IMR-90 (cell line): ENCODE measurements around the gene GRID2IP. TPM values are rescaled to one million over a fixed set of nuclear protein-coding genes. Genes with fewer than 3 reads are reported as not detected.

Experiments used
- ATAC-seq: fragments of 200-7000 bp; cut with Tn5 transposase; 2 replicates; pipeline ENCODE4 v1.9.1; 2020; ENCODE audit warnings: low read depth, mild to moderate bottlenecking, moderate library complexity
- BruUV-seq: library from RNA; stranded (reverse); fragments of 400-500 nt; replicated peaks from 2 replicates; lab custom pipeline; 2021; lab: Mats Ljungman, UMichigan
- CTCF ChIA-PET: fragments of 300-600 bp; formaldehyde crosslinking; extraction: SDS; loops from one replicate; lab custom pipeline; 2021; ENCODE audit warnings: antibody characterized with exemption; lab: Yijun Ruan, JAX
- POLR2A ChIA-PET: fragments of 300-600 bp; sonication (Branson Sonifier 250); formaldehyde crosslinking; loops from one replicate; lab custom pipeline; 2022; ENCODE audit warnings: antibody characterized with exemption; ENCODE audit not compliant: unreplicated experiment; lab: Charles Lee
- DNase-seq: peaks from one replicate; pipeline ENCODE4 v3.0.0; 2013
- H2AFZ ChIP-seq: replicated peaks from 2 replicates; pipeline ENCODE3; 2013; ENCODE audit warnings: low read length, mild to moderate bottlenecking; ENCODE audit not compliant: poor library complexity
- H2AK5ac ChIP-seq: 2 replicates; pipeline ENCODE4 v1.6.1; 2013; ENCODE audit warnings: low read depth, low read length, inconsistent platforms
- H2AK9ac ChIP-seq: replicated peaks from 2 replicates; pipeline ENCODE3; 2013; ENCODE audit warnings: mild to moderate bottlenecking, low read depth, low read length, moderate library complexity; ENCODE audit not compliant: poor library complexity
- H2BK120ac ChIP-seq: 2 replicates; pipeline ENCODE4 v1.6.1; 2013; ENCODE audit warnings: low read depth, low read length, inconsistent platforms
- H2BK15ac ChIP-seq: 3 replicates; pipeline ENCODE4 v1.6.1; 2013; ENCODE audit warnings: low read depth, low read length, inconsistent platforms
- H2BK20ac ChIP-seq: 2 replicates; pipeline ENCODE4 v1.6.1; 2013; ENCODE audit warnings: low read depth, mild to moderate bottlenecking, inconsistent platforms, low read length, moderate library complexity
- H2BK5ac ChIP-seq: 2 replicates; pipeline ENCODE4 v1.6.1; 2013; ENCODE audit warnings: mild to moderate bottlenecking, low read depth, low read length, inconsistent platforms; ENCODE audit not compliant: poor library complexity, severe bottlenecking
- H3K14ac ChIP-seq: replicated peaks from 2 replicates; pipeline ENCODE4 v1.6.1; 2013; ENCODE audit warnings: low read depth, low read length, inconsistent platforms
- H3K18ac ChIP-seq: 2 replicates; pipeline ENCODE4 v1.6.1; 2013; ENCODE audit warnings: low read depth, low read length, control low read depth
- H3K23ac ChIP-seq: 2 replicates; pipeline ENCODE4 v1.6.1; 2013; ENCODE audit warnings: low read depth, low read length, inconsistent platforms
- H3K27ac ChIP-seq: 2 replicates; pipeline ENCODE4 v1.5.1; 2013; ENCODE audit warnings: mild to moderate bottlenecking, control low read depth, low read length; ENCODE audit not compliant: insufficient read depth
- H3K27me3 ChIP-seq: 2 replicates; pipeline ENCODE4 v1.6.1; 2013; ENCODE audit warnings: low read length; ENCODE audit not compliant: control insufficient read depth, insufficient read depth
- H3K36me3 ChIP-seq: 2 replicates; pipeline ENCODE4 v1.6.1; 2013; ENCODE audit warnings: low read length, mixed read lengths; ENCODE audit not compliant: control insufficient read depth, insufficient read depth
- H3K4ac ChIP-seq: 2 replicates; pipeline ENCODE4 v1.6.1; 2013; ENCODE audit warnings: low read depth, low read length, inconsistent platforms
- H3K4me1 ChIP-seq: 2 replicates; pipeline ENCODE4 v1.6.1; 2013; ENCODE audit warnings: low read length, mixed read lengths; ENCODE audit not compliant: control insufficient read depth, insufficient read depth
- H3K4me2 ChIP-seq: 2 replicates; pipeline ENCODE4 v1.6.1; 2013; ENCODE audit warnings: low read depth, mild to moderate bottlenecking, control low read depth, low read length, moderate library complexity
- H3K4me3 ChIP-seq: 2 replicates; pipeline ENCODE4 v1.5.1; 2013; ENCODE audit warnings: low read depth, mild to moderate bottlenecking, control low read depth, low read length, moderate library complexity; ENCODE audit not compliant: insufficient read depth
- H3K56ac ChIP-seq: 2 replicates; pipeline ENCODE4 v1.6.1; 2013; ENCODE audit warnings: low read length, inconsistent platforms; ENCODE audit not compliant: insufficient read depth; ENCODE audit errors: extremely low read depth
- H3K79me1 ChIP-seq, 2 experiments: 2 replicates each; pipeline ENCODE4 v1.6.1; 2013; ENCODE audit warnings: low read length in 2 of 2, inconsistent platforms in 1 of 2, low read depth in 1 of 2
- H3K9ac ChIP-seq: 2 replicates; pipeline ENCODE4 v1.6.1; 2013; ENCODE audit warnings: low read depth, low read length, control low read depth
- H3K9me1 ChIP-seq: 2 replicates; pipeline ENCODE4 v1.6.1; 2013; ENCODE audit warnings: low read length, inconsistent platforms; ENCODE audit not compliant: insufficient read depth
- H3K9me3 ChIP-seq: 2 replicates; pipeline ENCODE4 v1.6.1; 2013; ENCODE audit warnings: low read length; ENCODE audit not compliant: control insufficient read depth, insufficient read depth
- H4K20me1 ChIP-seq: 2 replicates; pipeline ENCODE4 v1.6.1; 2013; ENCODE audit warnings: low read length, inconsistent platforms; ENCODE audit not compliant: insufficient read depth
- H4K5ac ChIP-seq: 2 replicates; pipeline ENCODE4 v1.6.1; 2013; ENCODE audit warnings: mild to moderate bottlenecking, low read depth, low read length, control low read depth
- H4K8ac ChIP-seq, 2 experiments: 2 replicates each; pipeline ENCODE4 v1.6.1; 2013; ENCODE audit warnings: low read depth in 2 of 2, low read length in 2 of 2, control low read depth in 1 of 2, inconsistent platforms in 1 of 2
- H4K91ac ChIP-seq: 2 replicates; pipeline ENCODE4 v1.6.1; 2013; ENCODE audit warnings: low read depth, low read length, inconsistent platforms; ENCODE audit not compliant: insufficient read depth
- BHLHE40 ChIP-seq: fragments of 150-350 bp; IDR thresholded peaks from 2 replicates; pipeline ENCODE4 v1.6.1; 2016; ENCODE audit warnings: mild to moderate bottlenecking, low read depth, low read length
- CHD1 ChIP-seq: IDR thresholded peaks from 2 replicates; pipeline ENCODE4 v1.6.1; 2012; ENCODE audit warnings: low read depth, low read length, improper control_type of control experiment
- CTCF ChIP-seq: conservative IDR thresholded peaks from 2 replicates; pipeline ENCODE4 v1.5.1; 2012; ENCODE audit warnings: mild to moderate bottlenecking, low read depth, low read length, improper control_type of control experiment
- FOS ChIP-seq: fragments of 150-350 bp; IDR thresholded peaks from 2 replicates; pipeline ENCODE4 v1.6.1; 2016; ENCODE audit warnings: low read depth, low read length
- MAFK ChIP-seq: IDR thresholded peaks from 2 replicates; pipeline ENCODE4 v1.6.1; 2012; ENCODE audit warnings: low read depth, low read length, improper control_type of control experiment
- MXI1 ChIP-seq: IDR thresholded peaks from 2 replicates; pipeline ENCODE4 v1.6.1; 2012; ENCODE audit warnings: low read depth, mild to moderate bottlenecking, low read length, moderate library complexity, borderline replicate concordance
- NFE2L2 ChIP-seq: fragments of 150-350 bp; IDR thresholded peaks from 2 replicates; pipeline ENCODE4 v1.6.1; 2016; ENCODE audit warnings: low read depth, mild to moderate bottlenecking, low read length
- POLR2A ChIP-seq: IDR thresholded peaks from 2 replicates; pipeline ENCODE4 v1.6.1; 2012; ENCODE audit warnings: mild to moderate bottlenecking, low read depth, low read length
- RAD21 ChIP-seq: IDR thresholded peaks from 2 replicates; pipeline ENCODE4 v1.6.1; 2012; ENCODE audit warnings: low read length, improper control_type of control experiment
- RFX5 ChIP-seq: IDR thresholded peaks from 2 replicates; pipeline ENCODE4 v1.8.0; 2012; ENCODE audit warnings: low read depth, mild to moderate bottlenecking, low read length, moderate library complexity
- SMC3 ChIP-seq: fragments of 150-350 bp; IDR thresholded peaks from 2 replicates; pipeline ENCODE4 v1.6.1; 2016; ENCODE audit warnings: low read depth, mild to moderate bottlenecking, antibody characterized with exemption, low read length, moderate library complexity
- USF2 ChIP-seq: fragments of 150-350 bp; IDR thresholded peaks from 2 replicates; pipeline ENCODE4 v1.6.1; 2017; ENCODE audit warnings: mild to moderate bottlenecking, antibody characterized with exemption, low read length, low read depth
- WGBS, 2 experiments: methylation state at CpG; one replicate each; pipeline versions ENCODE4 v1.1.5 to v1.1.7; 2013; ENCODE audit warnings: missing lambda C conversion rate in 2 of 2; ENCODE audit not compliant: insufficient read length in 1 of 2; ENCODE audit errors: extremely low coverage in 2 of 2; 5-methylcytosine and 5-hydroxymethylcytosine counted together
- dilution Hi-C: fragments of 300-500 bp; cut with HindIII; formaldehyde crosslinking; loops from one replicate; pipeline ENCODE4 v1.14.3; 2018; ENCODE audit warnings: low sequenced_read_pairs; ENCODE audit not compliant: unreplicated experiment
- in situ Hi-C: fragments of 300-500 bp; cut with MboI; formaldehyde crosslinking; loops from 3 replicates; pipeline ENCODE4 v1.14.3; 2019; ENCODE audit warnings: low sequenced_read_pairs, inconsistent platforms, mixed read lengths
- intact Hi-C: fragments of 100-400 bp; cut with micrococcal nuclease; formaldehyde crosslinking; loops from 2 replicates; pipeline ENCODE4 v1.10.0; 2022
- polyA plus RNA-seq, 3 experiments: library from polyadenylated mRNA; depleted of rRNA; stranded (reverse); fragments of >200 nt; gene quantifications; 2 replicates each; pipeline ENCODE4 v1.2.3, GENCODE V29; 2012; ENCODE audit warnings: low replicate concordance in 1 of 3
- total RNA-seq: library from RNA; depleted of rRNA; stranded (reverse); fragments of >200 nt; gene quantifications from 2 replicates; pipeline ENCODE4 v1.2.3, GENCODE V29; 2012

The GRID2IP gene
- total and polyA plus RNA-seq, 2 of the 4 experiments (the other 2 are of a cell fraction) = not detected

GRCh38 chr7:6530626-6531491, 20.4 kb downstream of the GRID2IP start:
- CTCF ChIA-PET = no interaction called here
- BruUV-seq = no TSS peak
- no peak overlapping the region; the same call in 1 of the 2 replicates for H3K4me3 ChIP-seq
- intact Hi-C loops = no loop called here
- no peaks in the 10 kb centered on the region for H3K36me3 ChIP-seq
- no peaks in the 10 kb centered on the region for H3K9me3 ChIP-seq
- no peak overlapping the region for H4K91ac ChIP-seq
- DNase-seq (no peak), ATAC-seq (no peak)
- H3K79me1 ChIP-seq = no peaks in the 10 kb centered on the region
- H3K4me1 ChIP-seq = no peaks in the 10 kb centered on the region
- H3K9ac ChIP-seq = no peak overlapping the region
- no peak overlapping the region for H3K14ac ChIP-seq
- no peak overlapping the region for H3K23ac ChIP-seq
- H2BK120ac ChIP-seq = no peak overlapping the region
- H2BK20ac ChIP-seq = no peak overlapping the region
- POLR2A ChIA-PET = no interaction called here
- H4K5ac ChIP-seq = no peak overlapping the region
- no peaks in the 10 kb centered on the region for H4K20me1 ChIP-seq
- H2AK9ac ChIP-seq = no peak overlapping the region
- H2BK5ac ChIP-seq = no peak overlapping the region
- H3K9me1 ChIP-seq = no peaks in the 10 kb centered on the region
- H3K27me3 ChIP-seq = peaks cover 71% of the 10 kb centered on the region
- WGBS, 2 experiments = 2% methylated on average over 28 of the region's 74 CpGs; no CpG with 5 or more reads in 1 of the 2 experiments
- H3K18ac ChIP-seq = no peak overlapping the region
- no peak overlapping the region for H3K4ac ChIP-seq
- TF ChIP-seq NFE2L2 (no peak), RFX5 (no peak), CTCF (no peak), RAD21 (no peak), BHLHE40 (no peak), CHD1 (no peak), SMC3 (no peak), MAFK (no peak), MXI1 (no peak), POLR2A (no peak), USF2 (no peak), FOS (no peak)
- no peak overlapping the region for H4K8ac ChIP-seq
- H3K27ac ChIP-seq = no peak overlapping the region
- H3K56ac ChIP-seq = no peak overlapping the region
- peak overlapping the region; percentile 51 for H2AFZ ChIP-seq
- H2AK5ac ChIP-seq = no peak overlapping the region
- dilution Hi-C loops = no loop called here
- no peak overlapping the region; the same call in 1 of the 2 replicates for H3K4me2 ChIP-seq
- in situ Hi-C loops = no loop called here
- H2BK15ac ChIP-seq = no peak overlapping the region
